Measurements from ENCODE around the gene RPS3.

RPS3 gene

DNA sequence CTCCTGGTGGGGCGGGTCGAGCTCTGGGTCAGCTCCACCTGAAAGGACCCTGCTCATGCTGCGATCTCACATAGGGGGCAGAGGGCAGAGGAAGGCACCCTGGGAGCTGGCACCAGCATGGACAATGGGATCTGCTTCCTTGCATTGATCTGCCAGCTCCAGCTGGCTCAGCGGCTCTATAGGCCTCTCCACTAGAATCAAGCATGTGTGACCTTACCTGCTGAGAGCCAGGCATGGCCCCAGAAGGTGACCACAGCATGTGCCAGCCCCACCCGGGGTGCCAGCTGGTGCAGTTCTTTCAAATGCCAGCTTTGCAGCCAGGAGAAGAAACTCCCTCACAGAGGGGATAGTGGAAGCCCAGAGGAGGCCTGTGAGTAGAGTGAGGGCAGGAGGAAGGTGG lies 55.7 kb downstream of the RPS3 start:
- DNase-seq (ENCODE audit: low read depth in 4 of 4, low spot score in 1 of 4): no peak

Data from stimulated activated CD4-positive, alpha-beta T cell treated with anti-CD3 and anti-CD28 coated beads, Interleukin-1b, Interleukin-23, amount 100 ng/mL, for 24 hours (primary cell).